PC-3 (cell line): ENCODE data around the gene CFI.

ENCODE experiments used
- EZH2 ChIP-seq: fragments of 300-600 bp; sonication (generic); IDR thresholded peaks from one replicate; pipeline ENCODE4 v1.6.1; 2017; ENCODE audit warnings: antibody characterized with exemption, mild to moderate bottlenecking, low read length; ENCODE audit not compliant: unreplicated experiment
- EZH2phosphoT487 ChIP-seq: fragments of 300-600 bp; sonication (generic); IDR thresholded peaks from 2 replicates; pipeline ENCODE4 v1.6.1; 2018; ENCODE audit warnings: mild to moderate bottlenecking, antibody characterized with exemption, low read length, borderline replicate concordance
- TF ChIP-seq, protein P1 (sequence below): fragments of 300-600 bp; sonication (generic); conservative IDR thresholded peaks from 2 replicates; pipeline ENCODE4 v1.5.1; 2017; ENCODE audit warnings: antibody characterized with exemption, low read depth, mild to moderate bottlenecking, low read length

DNA sequence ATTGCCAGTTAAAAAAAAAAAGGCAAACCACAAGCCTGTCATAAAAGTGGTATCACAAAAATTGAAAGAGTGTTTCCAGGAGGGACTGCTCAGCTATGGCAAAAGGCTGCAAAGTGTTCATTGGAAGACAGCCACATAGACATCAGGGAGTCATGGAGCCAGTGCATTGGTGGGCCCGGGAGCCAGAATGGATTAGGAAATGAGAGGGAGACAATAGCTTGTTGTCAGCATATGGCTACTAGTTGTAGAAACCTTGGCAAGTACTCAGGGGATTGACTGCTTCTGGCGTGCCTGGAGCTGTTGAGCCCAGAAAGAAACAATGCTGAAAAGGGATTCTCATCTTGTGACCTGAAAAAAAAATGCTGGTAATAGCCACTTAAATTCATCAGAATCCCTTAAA is 18.8 kb upstream of the CFI start:
- TF ChIP-seq, protein P1, sequence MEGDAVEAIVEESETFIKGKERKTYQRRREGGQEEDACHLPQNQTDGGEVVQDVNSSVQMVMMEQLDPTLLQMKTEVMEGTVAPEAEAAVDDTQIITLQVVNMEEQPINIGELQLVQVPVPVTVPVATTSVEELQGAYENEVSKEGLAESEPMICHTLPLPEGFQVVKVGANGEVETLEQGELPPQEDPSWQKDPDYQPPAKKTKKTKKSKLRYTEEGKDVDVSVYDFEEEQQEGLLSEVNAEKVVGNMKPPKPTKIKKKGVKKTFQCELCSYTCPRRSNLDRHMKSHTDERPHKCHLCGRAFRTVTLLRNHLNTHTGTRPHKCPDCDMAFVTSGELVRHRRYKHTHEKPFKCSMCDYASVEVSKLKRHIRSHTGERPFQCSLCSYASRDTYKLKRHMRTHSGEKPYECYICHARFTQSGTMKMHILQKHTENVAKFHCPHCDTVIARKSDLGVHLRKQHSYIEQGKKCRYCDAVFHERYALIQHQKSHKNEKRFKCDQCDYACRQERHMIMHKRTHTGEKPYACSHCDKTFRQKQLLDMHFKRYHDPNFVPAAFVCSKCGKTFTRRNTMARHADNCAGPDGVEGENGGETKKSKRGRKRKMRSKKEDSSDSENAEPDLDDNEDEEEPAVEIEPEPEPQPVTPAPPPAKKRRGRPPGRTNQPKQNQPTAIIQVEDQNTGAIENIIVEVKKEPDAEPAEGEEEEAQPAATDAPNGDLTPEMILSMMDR = no peak
- no peak for TF ChIP-seq EZH2phosphoT487
- TF ChIP-seq EZH2 = no peak
